A549 (cell line): ENCODE measurements around the gene FNBP1L.

Experiments
- CBX2 ChIP-seq: fragments of 200-600 bp; sonication (generic); IDR thresholded peaks from 2 replicates; pipeline ENCODE4 v1.6.1; 2016; ENCODE audit warnings: low read depth, mild to moderate bottlenecking, borderline replicate concordance
- MAZ ChIP-seq: fragments of 150-350 bp; IDR thresholded peaks from 2 replicates; pipeline ENCODE4 v1.6.1; 2014; ENCODE audit warnings: antibody characterized with exemption, low read depth, low read length, borderline replicate concordance
- POLR2A ChIP-seq: IDR thresholded peaks from 2 replicates; pipeline ENCODE4 v1.6.1; 2012; ENCODE audit warnings: mild to moderate bottlenecking, low read length
- RCOR1 ChIP-seq: fragments of 150-350 bp; IDR thresholded peaks from 2 replicates; pipeline ENCODE4 v1.6.1; 2014; ENCODE audit warnings: antibody characterized with exemption, low read length, low read depth
- RFX5 ChIP-seq: fragments of 450-650 bp; IDR thresholded peaks from 2 replicates; pipeline ENCODE4 v1.7.1; 2014; ENCODE audit warnings: antibody characterized with exemption, mild to moderate bottlenecking, moderate library complexity
- TF ChIP-seq, protein P1 (sequence below): fragments of 200-600 bp; sonication (generic); IDR thresholded peaks from 2 replicates; pipeline ENCODE4 v1.6.1; 2016; ENCODE audit warnings: antibody characterized with exemption, mild to moderate bottlenecking, moderate library complexity
- TF ChIP-seq, protein P2 (sequence below): fragments of >200 bp; sonication (Bioruptor Twin); formaldehyde crosslinking; IDR thresholded peaks from 3 replicates; pipeline ENCODE4 v1.5.1; 2016

DNA sequence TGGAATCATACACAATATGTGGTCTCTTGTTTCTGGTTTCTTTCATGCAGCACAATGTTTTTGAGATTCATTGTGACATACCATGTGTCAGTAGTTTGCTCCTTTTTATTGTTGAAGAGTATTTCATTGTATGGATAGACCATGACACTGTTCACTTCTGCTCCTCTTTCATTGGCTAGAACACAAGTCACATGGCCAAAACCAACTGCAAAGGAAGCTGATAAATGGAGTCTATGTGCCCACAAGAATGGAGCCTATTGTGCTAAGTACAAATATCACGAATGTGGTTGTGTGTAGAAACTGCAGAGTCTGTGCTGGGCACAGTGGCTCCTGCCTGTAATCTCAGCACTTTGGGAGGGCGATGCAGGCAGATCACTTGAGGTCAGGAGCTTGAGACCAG lies 28.6 kb upstream of the FNBP1L start:
- TF ChIP-seq RFX5: no peak
- TF ChIP-seq, protein P1, sequence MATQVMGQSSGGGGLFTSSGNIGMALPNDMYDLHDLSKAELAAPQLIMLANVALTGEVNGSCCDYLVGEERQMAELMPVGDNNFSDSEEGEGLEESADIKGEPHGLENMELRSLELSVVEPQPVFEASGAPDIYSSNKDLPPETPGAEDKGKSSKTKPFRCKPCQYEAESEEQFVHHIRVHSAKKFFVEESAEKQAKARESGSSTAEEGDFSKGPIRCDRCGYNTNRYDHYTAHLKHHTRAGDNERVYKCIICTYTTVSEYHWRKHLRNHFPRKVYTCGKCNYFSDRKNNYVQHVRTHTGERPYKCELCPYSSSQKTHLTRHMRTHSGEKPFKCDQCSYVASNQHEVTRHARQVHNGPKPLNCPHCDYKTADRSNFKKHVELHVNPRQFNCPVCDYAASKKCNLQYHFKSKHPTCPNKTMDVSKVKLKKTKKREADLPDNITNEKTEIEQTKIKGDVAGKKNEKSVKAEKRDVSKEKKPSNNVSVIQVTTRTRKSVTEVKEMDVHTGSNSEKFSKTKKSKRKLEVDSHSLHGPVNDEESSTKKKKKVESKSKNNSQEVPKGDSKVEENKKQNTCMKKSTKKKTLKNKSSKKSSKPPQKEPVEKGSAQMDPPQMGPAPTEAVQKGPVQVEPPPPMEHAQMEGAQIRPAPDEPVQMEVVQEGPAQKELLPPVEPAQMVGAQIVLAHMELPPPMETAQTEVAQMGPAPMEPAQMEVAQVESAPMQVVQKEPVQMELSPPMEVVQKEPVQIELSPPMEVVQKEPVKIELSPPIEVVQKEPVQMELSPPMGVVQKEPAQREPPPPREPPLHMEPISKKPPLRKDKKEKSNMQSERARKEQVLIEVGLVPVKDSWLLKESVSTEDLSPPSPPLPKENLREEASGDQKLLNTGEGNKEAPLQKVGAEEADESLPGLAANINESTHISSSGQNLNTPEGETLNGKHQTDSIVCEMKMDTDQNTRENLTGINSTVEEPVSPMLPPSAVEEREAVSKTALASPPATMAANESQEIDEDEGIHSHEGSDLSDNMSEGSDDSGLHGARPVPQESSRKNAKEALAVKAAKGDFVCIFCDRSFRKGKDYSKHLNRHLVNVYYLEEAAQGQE: no peak
- TF ChIP-seq, protein P2, sequence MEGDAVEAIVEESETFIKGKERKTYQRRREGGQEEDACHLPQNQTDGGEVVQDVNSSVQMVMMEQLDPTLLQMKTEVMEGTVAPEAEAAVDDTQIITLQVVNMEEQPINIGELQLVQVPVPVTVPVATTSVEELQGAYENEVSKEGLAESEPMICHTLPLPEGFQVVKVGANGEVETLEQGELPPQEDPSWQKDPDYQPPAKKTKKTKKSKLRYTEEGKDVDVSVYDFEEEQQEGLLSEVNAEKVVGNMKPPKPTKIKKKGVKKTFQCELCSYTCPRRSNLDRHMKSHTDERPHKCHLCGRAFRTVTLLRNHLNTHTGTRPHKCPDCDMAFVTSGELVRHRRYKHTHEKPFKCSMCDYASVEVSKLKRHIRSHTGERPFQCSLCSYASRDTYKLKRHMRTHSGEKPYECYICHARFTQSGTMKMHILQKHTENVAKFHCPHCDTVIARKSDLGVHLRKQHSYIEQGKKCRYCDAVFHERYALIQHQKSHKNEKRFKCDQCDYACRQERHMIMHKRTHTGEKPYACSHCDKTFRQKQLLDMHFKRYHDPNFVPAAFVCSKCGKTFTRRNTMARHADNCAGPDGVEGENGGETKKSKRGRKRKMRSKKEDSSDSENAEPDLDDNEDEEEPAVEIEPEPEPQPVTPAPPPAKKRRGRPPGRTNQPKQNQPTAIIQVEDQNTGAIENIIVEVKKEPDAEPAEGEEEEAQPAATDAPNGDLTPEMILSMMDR: no peak
- TF ChIP-seq RCOR1: no peak
- TF ChIP-seq MAZ: no peak
- no peak for TF ChIP-seq CBX2
- TF ChIP-seq POLR2A: no peak
